Skeletal muscle satellite cell (primary cell): ENCODE results near the gene CD58.

Experiments used
- H3K27me3 ChIP-seq: 2 replicates; pipeline ENCODE4 v1.7.0; 2013; ENCODE audit warnings: low read length; ENCODE audit not compliant: control insufficient read depth, insufficient read depth
- H3K36me3 ChIP-seq: 2 replicates; pipeline ENCODE4 v1.7.0; 2013; ENCODE audit warnings: mild to moderate bottlenecking, control low read depth, low read length; ENCODE audit not compliant: insufficient read depth
- H3K4me1 ChIP-seq: 2 replicates; pipeline ENCODE4 v1.7.0; 2013; ENCODE audit warnings: low read length; ENCODE audit not compliant: control insufficient read depth, insufficient read depth
- H3K4me2 ChIP-seq: 2 replicates; pipeline ENCODE4 v1.7.0; 2013; ENCODE audit warnings: mild to moderate bottlenecking, low read length
- H3K4me3 ChIP-seq: 2 replicates; pipeline ENCODE4 v1.7.0; 2013; ENCODE audit warnings: low read length
- H3K9ac ChIP-seq: 2 replicates; pipeline ENCODE4 v1.7.0; 2013; ENCODE audit warnings: mild to moderate bottlenecking, low read depth, low read length, moderate library complexity
- H3K9me3 ChIP-seq: replicated peaks from 2 replicates; pipeline ENCODE4 v1.7.0; 2013; ENCODE audit warnings: mild to moderate bottlenecking, control low read depth, low read length

The CD58 gene

GRCh38 chr1:116532671-116533428, 38.0 kb downstream of the CD58 start:
- H3K27me3 ChIP-seq = no peaks in the 10 kb centered on the region
- H3K9ac ChIP-seq = no peak overlapping the region
- H3K9me3 ChIP-seq = no peaks in the 10 kb centered on the region
- no peaks in the 10 kb centered on the region for H3K4me1 ChIP-seq
- H3K36me3 ChIP-seq = peaks cover 16% of the 10 kb centered on the region
- H3K4me3 ChIP-seq = no peak overlapping the region
- H3K4me2 ChIP-seq = no peak overlapping the region

GRCh38 chr1:116531917-116532316, 38.9 kb downstream of the CD58 start:
- Histone ChIP-seq H3K9me3 (no peaks in the 10 kb centered on the region), H3K4me3 (no peak overlapping the region), H3K9ac (no peak overlapping the region), H3K27me3 (no peaks in the 10 kb centered on the region), H3K4me1 (no peaks in the 10 kb centered on the region), H3K36me3 (peaks cover 16% of the 10 kb centered on the region), H3K4me2 (no peak overlapping the region)

- no peaks in the 10 kb centered on the region for H3K27me3 ChIP-seq
- H3K9ac ChIP-seq = no peak overlapping the region
- no peak overlapping the region for H3K4me2 ChIP-seq
- H3K4me1 ChIP-seq = no peaks in the 10 kb centered on the region
- no peak overlapping the region for H3K4me3 ChIP-seq
- no peaks in the 10 kb centered on the region for H3K9me3 ChIP-seq
- H3K36me3 ChIP-seq = peaks cover 15% of the 10 kb centered on the region
These were observed 41.1 kb downstream of the CD58 start for GRCh38 chr1:116529681-116530080.

- Histone ChIP-seq H3K4me2 (no peak overlapping the region), H3K27me3 (no peaks in the 10 kb centered on the region), H3K4me3 (no peak overlapping the region), H3K4me1 (no peaks in the 10 kb centered on the region), H3K9me3 (no peaks in the 10 kb centered on the region), H3K36me3 (peaks cover 11% of the 10 kb centered on the region), H3K9ac (no peak overlapping the region)
These were observed 41.6 kb downstream of the CD58 start for GRCh38 chr1:116529199-116529631.

- H3K4me3 ChIP-seq = no peak overlapping the region
- H3K36me3 ChIP-seq = peaks cover 4% of the 10 kb centered on the region
- H3K9me3 ChIP-seq = no peaks in the 10 kb centered on the region
- H3K4me2 ChIP-seq = no peak overlapping the region
- no peaks in the 10 kb centered on the region for H3K27me3 ChIP-seq
- no peaks in the 10 kb centered on the region for H3K4me1 ChIP-seq
- no peak overlapping the region for H3K9ac ChIP-seq
These were observed 42.3 kb downstream of the CD58 start for GRCh38 chr1:116528329-116529083.

DNA sequence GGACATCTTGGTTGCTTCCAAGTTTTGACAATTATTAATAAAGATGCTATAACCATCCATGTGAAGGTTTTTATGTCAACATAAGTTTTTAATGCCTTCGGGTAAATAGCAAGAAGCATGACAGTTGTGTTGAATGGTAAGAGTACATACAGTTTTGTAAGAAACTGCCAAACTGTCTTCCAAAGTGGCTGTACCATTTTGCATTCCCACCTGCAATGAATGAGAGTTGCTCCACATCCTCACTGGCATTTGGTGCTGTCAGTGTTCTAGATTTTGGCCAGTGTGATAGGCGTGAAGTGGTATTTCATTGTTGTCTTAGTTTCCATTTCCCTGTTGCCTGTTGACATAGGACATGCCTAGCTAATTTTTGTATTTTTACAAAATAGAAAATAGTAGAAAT, 45.4 kb downstream of the CD58 start:
- Histone ChIP-seq H3K36me3 (no peaks in the 10 kb centered on the region), H3K4me2 (no peak overlapping the region)

GRCh38 chr1:116521186-116521585, 49.6 kb downstream of the CD58 start:
- Histone ChIP-seq H3K27me3 (no peaks in the 10 kb centered on the region), H3K4me1 (peaks cover 5% of the 10 kb centered on the region), H3K36me3 (peaks cover 3% of the 10 kb centered on the region), H3K9ac (no peak overlapping the region), H3K4me2 (no peak overlapping the region), H3K4me3 (no peak overlapping the region), H3K9me3 (no peaks in the 10 kb centered on the region)

More for the DNA sequence above, 45.4 kb downstream of the CD58 start:
- H3K9me3 ChIP-seq = no peaks in the 10 kb centered on the region
- H3K9ac ChIP-seq = no peak overlapping the region
- H3K4me3 ChIP-seq = no peak overlapping the region
- H3K4me1 ChIP-seq = peaks cover 5% of the 10 kb centered on the region
- no peaks in the 10 kb centered on the region for H3K27me3 ChIP-seq

DNA sequence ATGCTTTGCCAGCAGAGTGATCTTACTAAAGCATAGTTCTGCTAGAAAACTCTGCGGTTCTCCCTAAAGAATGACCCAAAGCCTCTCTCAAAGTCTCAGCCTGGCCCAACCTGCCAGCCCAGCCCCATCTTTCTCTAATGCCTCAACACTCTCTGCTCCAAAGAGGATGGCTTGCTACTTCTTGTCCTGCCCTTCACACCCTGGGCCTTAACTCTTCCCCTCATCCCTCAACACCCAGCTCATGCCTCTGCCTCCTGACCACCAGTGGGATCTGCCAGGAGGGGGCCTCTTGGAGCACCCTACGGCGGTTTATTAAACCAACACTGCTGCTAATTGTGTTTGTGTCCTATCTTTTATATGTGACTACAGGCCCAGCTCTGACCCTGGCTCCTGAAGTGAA, 52.4 kb downstream of the CD58 start:
- Histone ChIP-seq H3K4me1 (peaks cover 5% of the 10 kb centered on the region), H3K36me3 (peaks cover 3% of the 10 kb centered on the region)

DNA sequence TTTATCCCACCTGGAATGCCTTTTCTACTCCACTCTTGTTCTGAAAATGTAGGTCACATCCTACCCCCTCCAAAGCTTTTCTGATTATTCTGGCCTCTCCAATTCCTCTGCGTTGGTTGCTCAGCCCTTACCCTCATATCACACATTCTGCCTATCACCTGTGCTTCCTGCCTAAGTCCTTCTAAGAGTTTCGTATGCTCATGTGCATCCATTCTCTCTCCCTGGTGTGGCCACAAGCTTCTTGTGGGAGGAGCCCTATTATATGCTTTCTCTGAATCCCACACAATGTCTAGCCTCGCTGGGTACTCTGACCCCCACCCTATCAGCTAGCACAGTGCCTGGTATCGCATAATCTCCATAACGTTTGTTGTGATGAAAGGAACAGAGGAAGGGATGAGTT, 54.2 kb downstream of the CD58 start:
- H3K9ac ChIP-seq = no peak overlapping the region
- no peak overlapping the region for H3K4me2 ChIP-seq
- peaks cover 3% of the 10 kb centered on the region for H3K36me3 ChIP-seq
- H3K27me3 ChIP-seq = no peaks in the 10 kb centered on the region
- H3K9me3 ChIP-seq = no peaks in the 10 kb centered on the region
- H3K4me3 ChIP-seq = no peak overlapping the region
- peaks cover 5% of the 10 kb centered on the region for H3K4me1 ChIP-seq

More for the DNA sequence above, 52.4 kb downstream of the CD58 start:
- Histone ChIP-seq H3K4me2 (no peak overlapping the region), H3K4me3 (no peak overlapping the region), H3K27me3 (no peaks in the 10 kb centered on the region), H3K9ac (no peak overlapping the region), H3K9me3 (no peaks in the 10 kb centered on the region)

- Histone ChIP-seq H3K4me2 (no peak overlapping the region), H3K9me3 (no peaks in the 10 kb centered on the region), H3K4me3 (no peak overlapping the region), H3K9ac (no peak overlapping the region), H3K4me1 (no peaks in the 10 kb centered on the region), H3K27me3 (no peaks in the 10 kb centered on the region), H3K36me3 (peaks cover 3% of the 10 kb centered on the region)
These were observed 55.1 kb downstream of the CD58 start for GRCh38 chr1:116515702-116516101.

- no peak overlapping the region for H3K4me2 ChIP-seq
- no peak overlapping the region for H3K4me3 ChIP-seq
- H3K9ac ChIP-seq = no peak overlapping the region
- no peaks in the 10 kb centered on the region for H3K27me3 ChIP-seq
- H3K36me3 ChIP-seq = peaks cover 3% of the 10 kb centered on the region
- H3K9me3 ChIP-seq = no peaks in the 10 kb centered on the region
- peaks cover 2% of the 10 kb centered on the region for H3K4me1 ChIP-seq
These were observed 55.9 kb downstream of the CD58 start for GRCh38 chr1:116514708-116515525.
